GM19455 (cell line): Measurements from ENCODE around the gene ZFP1.
"Not testable (repeated sequence)": the region's sequence is repeated elsewhere in the genome, so short reads cannot be mapped to it uniquely, and the experiment has no call there.

Experiments used
- ATAC-seq: cut with Tn5 transposase; IDR thresholded peaks from one replicate; pipeline ENCODE4 v1.9.1; 2021; ENCODE audit not compliant: unreplicated experiment

Gene ZFP1

DNA sequence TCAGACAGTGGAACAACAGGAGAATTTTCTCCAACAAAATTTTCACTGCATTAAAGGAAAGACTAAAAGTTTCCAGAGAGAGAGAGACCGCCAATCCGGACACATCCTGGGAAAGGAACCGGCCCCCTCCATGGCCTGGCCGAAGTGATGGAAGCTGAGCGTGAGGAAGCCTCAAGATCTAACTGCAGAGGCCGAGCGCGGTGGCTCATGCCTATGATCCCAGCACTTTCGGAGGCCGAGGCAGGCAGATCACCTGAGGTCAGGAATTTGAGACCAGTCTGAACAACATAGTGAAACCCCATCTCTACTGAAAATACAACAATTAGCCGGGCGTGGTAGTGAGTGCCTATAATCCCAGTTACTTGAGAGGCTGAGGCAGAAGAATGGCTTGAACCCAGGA, 54.8 kb downstream of the ZFP1 start:
- no peak for ATAC-seq

DNA sequence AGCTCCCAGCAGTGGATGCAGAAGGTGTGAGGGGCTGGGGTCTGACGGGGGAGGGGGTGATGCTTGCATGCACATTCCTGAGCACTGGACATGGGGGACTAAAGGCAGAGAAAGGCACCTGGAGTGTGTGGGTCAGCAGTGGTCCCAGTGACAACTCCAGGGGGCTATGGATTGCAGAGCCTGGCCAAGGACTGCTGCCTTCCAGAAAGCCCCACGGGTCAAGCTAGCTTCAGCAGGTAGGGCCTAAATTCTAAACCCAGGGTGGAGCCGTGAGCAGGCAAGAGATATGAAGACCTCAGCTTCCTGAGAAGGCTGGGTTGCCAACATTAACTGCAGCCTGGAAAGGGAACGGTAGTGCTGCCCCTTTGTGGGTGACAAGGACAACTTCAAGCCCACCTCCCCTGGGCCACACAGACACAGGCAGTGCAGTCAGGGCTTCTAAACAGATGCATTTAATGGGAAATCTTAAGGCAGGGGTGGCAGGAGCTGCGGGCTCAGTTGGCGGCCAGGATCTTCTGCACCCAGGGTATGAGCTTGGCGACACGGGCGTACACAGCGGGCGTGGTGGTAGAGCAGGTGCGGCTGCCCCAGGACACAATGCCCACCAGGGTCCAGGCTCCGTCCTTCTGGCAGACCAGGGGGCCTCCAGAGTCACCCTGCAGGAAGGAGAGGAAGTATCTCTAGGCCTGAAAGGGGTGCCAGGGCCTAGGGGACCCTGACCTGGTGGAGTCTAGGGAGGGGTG, 55.5 kb downstream of the ZFP1 start:
- no peak for ATAC-seq

DNA sequence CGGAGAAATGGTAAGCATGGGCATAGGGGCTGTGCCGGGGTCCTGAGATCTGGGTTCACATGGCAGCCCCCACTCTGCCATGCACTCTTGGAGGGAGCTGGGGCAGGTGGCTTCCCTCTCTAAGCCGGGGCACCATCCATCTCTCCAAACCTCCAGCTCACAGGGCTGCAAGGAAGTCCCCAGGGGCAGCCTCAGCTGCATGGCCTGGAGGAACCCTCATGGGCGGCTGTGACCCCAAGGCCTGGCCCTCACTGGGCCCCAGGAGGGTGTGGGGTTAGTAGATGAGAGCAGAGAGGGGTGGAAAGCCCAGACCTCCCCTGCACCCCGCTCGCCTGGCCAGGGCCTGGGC, 56.1 kb downstream of the ZFP1 start:
- ATAC-seq: no peak

GRCh38 chr16:75204905-75205304, 56.6 kb downstream of the ZFP1 start:
- ATAC-seq: not testable (repeated sequence)

- ATAC-seq: not testable (repeated sequence)
These were observed 57.1 kb downstream of the ZFP1 start for GRCh38 chr16:75205438-75205837.

GRCh38 chr16:75205961-75206748, 57.8 kb downstream of the ZFP1 start:
- not testable (repeated sequence) for ATAC-seq

GRCh38 chr16:75206749-75207451, 58.6 kb downstream of the ZFP1 start, which contains the start of gene CTRB2:
Gene CTRB2, minus strand, starts transcription at chr16:75207161. Its CDS starts 20 bp downstream, at chr16:75207141.
- no peak for ATAC-seq

- no peak for ATAC-seq
These were observed 59.5 kb downstream of the ZFP1 start for GRCh38 chr16:75207831-75208230.

DNA sequence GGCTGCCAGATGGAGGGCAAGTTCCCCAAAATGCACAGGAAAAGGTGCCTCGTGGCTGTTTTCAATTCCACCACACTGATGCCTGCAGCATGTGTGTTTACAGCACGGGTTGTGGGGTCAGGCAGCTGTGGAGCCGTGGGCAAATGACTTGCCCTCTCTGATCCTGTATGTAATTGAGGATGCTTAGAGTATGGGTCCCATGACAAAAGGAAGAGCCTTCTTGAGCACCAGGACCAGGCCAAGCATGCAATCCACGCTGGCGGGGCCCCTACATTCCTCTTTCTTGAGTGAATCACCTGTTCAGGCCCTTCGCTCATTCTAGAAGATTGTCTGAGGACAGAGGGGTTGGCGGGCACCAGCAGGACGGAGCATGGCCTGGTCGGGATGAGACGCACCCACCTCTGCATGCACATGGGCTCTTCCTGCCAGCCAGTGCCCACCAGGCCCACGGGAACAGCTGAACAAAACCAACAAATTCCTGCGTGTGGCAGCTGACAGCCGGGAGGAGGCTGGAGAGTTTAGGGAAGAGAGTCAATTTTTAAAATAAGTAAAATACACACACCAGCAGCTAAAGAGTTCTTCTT, 60.0 kb downstream of the ZFP1 start:
- no peak for ATAC-seq

- no peak for ATAC-seq
These were observed 60.7 kb downstream of the ZFP1 start for GRCh38 chr16:75208861-75209505.

GRCh38 chr16:75209514-75209913, 61.2 kb downstream of the ZFP1 start:
- ATAC-seq: not testable (repeated sequence)

DNA sequence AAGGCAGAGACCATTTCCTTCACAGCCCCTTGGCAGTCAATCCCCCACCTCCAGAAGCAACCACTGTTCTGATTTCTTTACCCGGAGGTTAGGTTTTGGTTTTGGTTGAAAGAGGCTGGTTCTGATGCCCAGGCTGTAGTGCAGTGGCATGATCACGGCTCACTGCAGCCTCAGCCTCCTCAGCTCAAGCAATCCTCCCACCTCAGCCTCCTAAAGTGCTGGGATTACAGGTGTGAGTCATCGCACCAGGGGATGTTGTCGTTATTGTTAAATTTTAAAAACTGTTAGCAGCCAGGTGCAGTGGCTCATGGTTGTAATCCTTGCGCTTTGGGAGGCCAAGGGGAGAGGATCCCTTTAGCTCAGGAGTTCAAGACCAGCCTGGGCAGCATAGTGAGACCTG, 61.6 kb downstream of the ZFP1 start:
- no peak for ATAC-seq

- ATAC-seq: not testable (repeated sequence)
These were observed 63.0 kb downstream of the ZFP1 start for GRCh38 chr16:75211286-75211685.

- ATAC-seq: no peak
These were observed 67.8 kb downstream of the ZFP1 start for GRCh38 chr16:75216127-75216526.

GRCh38 chr16:75216576-75216975, 68.3 kb downstream of the ZFP1 start:
- no peak for ATAC-seq

- ATAC-seq: no peak
These were observed 69.1 kb downstream of the ZFP1 start for GRCh38 chr16:75217389-75217851.

- peak; percentile 56 for ATAC-seq
These were observed 70.1 kb downstream of the ZFP1 start, which contains the start of gene CTRB1 for GRCh38 chr16:75218256-75219076. Gene CTRB1, plus strand, starts transcription at chr16:75218988. Its CDS starts 20 bp downstream, at chr16:75219008.

GRCh38 chr16:75219088-75219487, 70.8 kb downstream of the ZFP1 start:
- no peak for ATAC-seq

DNA sequence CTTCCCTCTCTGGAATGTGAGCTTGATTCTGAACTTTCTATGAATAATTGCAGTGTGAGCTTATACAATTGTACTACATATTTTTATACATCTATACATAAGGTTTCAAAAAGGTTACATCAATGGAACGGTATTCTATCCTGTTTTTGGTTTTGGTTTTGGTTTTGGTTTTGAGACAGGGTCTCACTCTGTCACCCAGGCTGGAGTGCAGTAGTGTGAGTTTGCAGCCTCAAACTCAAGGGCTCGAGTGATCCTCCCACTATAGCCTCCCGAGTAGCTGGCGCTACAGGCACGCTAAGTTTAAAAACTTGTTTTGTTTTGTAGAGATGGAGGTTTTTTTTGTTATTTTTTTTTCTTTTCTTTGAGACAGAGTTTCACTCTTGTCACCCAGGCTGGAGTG, 71.5 kb downstream of the ZFP1 start:
- peak; percentile 64 for ATAC-seq
